ENCODE measurements around the gene NR3C2. TPM values are rescaled to one million over a fixed set of nuclear protein-coding genes. Genes with fewer than 3 reads are reported as not detected.

Gene NR3C2
- total RNA-seq, 1 donor from 2014 or later = 25.9 TPM

DNA sequence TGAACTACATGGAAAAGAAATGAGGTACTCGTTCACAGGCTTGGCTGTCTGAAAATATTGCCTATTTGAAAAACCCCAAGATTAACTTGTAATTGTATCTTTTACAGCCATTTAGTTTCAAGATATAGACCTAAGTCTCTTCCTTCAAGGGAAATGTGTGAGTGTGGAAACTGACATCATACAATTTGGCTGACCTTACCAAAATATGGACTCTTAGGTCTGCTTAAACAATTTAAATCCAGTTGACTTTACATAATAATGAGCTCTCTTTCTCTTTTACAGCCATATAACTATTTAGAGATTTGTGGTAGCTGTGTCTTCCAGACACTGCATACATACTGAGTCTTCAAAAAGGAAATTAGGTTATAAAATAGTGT lies 186.9 kb downstream of the NR3C2 start:
- intact Hi-C loops (cut with DNase I) = no loop called here
- no peaks in the 10 kb centered on the region for H3K4me1 ChIP-seq
- no peaks in the 10 kb centered on the region for H3K36me3 ChIP-seq
- DNase-seq (no peak), ATAC-seq (no peak)
- TF ChIP-seq, protein P1, sequence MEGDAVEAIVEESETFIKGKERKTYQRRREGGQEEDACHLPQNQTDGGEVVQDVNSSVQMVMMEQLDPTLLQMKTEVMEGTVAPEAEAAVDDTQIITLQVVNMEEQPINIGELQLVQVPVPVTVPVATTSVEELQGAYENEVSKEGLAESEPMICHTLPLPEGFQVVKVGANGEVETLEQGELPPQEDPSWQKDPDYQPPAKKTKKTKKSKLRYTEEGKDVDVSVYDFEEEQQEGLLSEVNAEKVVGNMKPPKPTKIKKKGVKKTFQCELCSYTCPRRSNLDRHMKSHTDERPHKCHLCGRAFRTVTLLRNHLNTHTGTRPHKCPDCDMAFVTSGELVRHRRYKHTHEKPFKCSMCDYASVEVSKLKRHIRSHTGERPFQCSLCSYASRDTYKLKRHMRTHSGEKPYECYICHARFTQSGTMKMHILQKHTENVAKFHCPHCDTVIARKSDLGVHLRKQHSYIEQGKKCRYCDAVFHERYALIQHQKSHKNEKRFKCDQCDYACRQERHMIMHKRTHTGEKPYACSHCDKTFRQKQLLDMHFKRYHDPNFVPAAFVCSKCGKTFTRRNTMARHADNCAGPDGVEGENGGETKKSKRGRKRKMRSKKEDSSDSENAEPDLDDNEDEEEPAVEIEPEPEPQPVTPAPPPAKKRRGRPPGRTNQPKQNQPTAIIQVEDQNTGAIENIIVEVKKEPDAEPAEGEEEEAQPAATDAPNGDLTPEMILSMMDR (IDR thresholded peaks at IDR 0.05) = no peak
- no peak overlapping the region for H3K4me3 ChIP-seq
- H3K27me3 ChIP-seq = no peaks in the 10 kb centered on the region
- H3K9me3 ChIP-seq = no peaks in the 10 kb centered on the region
- H3K27ac ChIP-seq = no peak overlapping the region

DNA sequence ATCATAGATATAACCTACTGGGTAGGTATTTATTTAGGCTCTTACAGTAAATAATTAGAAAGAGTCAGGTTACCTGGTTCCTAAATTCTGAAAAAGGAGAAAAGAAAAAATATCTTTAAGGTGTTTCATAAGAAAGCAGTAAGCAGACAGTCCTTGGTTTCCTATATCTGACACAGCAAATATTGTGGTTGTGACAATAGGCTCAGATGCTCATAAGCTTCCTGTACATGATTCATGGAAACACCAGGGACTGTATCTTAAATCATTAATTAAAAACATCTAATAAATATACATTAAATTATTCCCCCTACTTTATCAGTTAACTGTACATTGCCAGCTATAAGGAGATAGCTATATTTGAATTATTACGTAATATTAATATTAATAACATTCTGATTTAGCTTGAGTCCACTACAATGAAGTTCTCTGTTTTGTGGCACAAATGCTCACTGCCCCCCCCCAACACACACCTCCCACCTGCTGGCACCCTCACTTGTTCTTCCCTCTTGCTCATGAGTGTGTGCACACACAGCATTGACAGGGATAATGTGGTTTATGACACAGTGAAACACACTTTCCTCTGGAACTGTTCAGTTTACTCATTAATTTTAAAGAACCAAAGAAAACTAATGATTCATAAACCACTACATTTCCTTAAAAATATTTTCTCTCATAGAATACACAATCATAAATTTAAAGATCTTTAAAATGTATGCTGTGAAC lies 187.4 kb downstream of the NR3C2 start:
- no peaks in the 10 kb centered on the region for H3K9me3 ChIP-seq
- H3K27ac ChIP-seq = no peak overlapping the region
- intact Hi-C loops (cut with DNase I) = no loop called here
- H3K27me3 ChIP-seq = no peaks in the 10 kb centered on the region
- TF ChIP-seq, protein P1 (IDR thresholded peaks at IDR 0.05) = no peak
- H3K4me3 ChIP-seq = no peak overlapping the region
- DNase-seq (no peak), ATAC-seq (no peak)
- no peaks in the 10 kb centered on the region for H3K36me3 ChIP-seq
- no peaks in the 10 kb centered on the region for H3K4me1 ChIP-seq

DNA sequence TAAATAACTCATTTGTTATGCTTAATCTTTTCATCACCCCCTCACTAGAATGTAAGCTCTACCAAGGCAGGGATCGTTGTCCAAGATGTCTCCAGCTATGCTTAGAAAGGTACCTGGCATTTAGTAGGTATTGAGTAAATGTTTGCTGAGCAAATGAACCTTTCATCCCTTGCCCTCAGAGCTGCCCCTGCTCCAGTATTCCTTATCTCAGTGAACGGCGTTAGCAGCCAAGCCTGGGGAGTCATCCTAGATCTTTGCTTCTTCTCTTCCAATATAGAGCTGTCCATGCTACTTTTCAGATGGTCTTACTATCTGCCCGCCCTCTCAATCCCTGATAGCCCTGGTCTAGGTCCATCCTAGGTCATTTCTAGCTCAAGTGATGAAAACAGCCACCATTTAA lies 188.4 kb downstream of the NR3C2 start:
- DNase-seq (no peak), ATAC-seq (no peak)
- no peaks in the 10 kb centered on the region for H3K27me3 ChIP-seq
- H3K9me3 ChIP-seq = no peaks in the 10 kb centered on the region
- TF ChIP-seq, protein P1 (IDR thresholded peaks at IDR 0.05) = no peak
- H3K36me3 ChIP-seq = no peaks in the 10 kb centered on the region
- no peak overlapping the region for H3K27ac ChIP-seq
- no peak overlapping the region for H3K4me3 ChIP-seq
- H3K4me1 ChIP-seq = no peaks in the 10 kb centered on the region
- intact Hi-C loops (cut with DNase I) = no loop called here

DNA sequence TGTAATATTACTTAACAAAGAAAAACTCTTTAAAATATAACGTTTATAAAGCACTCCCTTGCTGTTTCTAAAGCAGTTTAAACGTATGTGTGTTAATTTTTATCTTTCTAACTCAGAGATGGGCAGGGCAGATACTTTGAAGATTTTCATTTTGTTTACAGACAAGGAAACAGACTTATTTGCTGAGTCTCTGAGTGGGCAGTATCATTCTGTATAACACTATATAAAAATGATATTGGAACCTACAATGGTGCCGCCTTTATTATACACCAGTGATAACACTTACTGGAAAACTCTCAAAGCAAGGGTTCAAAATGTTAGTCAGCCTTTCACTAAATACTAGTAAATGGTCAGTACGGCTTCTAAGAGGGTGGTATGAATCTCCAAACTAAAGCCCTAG lies 193.4 kb downstream of the NR3C2 start:
- Histone ChIP-seq H3K9me3 (no peaks in the 10 kb centered on the region), H3K4me3 (no peak overlapping the region), H3K36me3 (no peaks in the 10 kb centered on the region), H3K27ac (no peak overlapping the region), H3K27me3 (no peaks in the 10 kb centered on the region), H3K4me1 (no peaks in the 10 kb centered on the region)
- ATAC-seq = no peak
- no peak for DNase-seq
- TF ChIP-seq, protein P1 (IDR thresholded peaks at IDR 0.05) = no peak
- intact Hi-C loops (cut with DNase I) = no loop called here

DNA sequence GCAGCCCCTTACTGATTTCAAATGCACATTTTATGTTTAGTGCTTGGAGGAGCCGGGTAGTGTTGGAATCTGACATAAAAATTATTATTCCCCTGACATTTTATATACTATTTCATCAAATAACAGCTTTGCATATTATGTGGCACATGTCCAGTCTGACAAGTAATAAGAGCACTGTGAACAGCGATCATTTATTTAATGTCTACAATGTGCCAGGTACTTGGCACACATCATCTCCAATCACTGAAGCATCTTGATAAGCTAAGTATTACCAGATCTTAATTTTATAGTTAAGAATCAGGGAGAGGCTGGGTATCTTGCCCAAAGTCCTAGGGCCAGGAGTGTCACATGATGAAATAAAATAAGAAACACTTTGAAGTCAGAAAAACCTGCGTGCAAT lies 197.2 kb downstream of the NR3C2 start:
- intact Hi-C loops (cut with DNase I) = no loop called here
- Histone ChIP-seq H3K27ac (no peak overlapping the region), H3K27me3 (no peaks in the 10 kb centered on the region), H3K4me3 (no peak overlapping the region), H3K9me3 (no peaks in the 10 kb centered on the region), H3K36me3 (no peaks in the 10 kb centered on the region), H3K4me1 (no peaks in the 10 kb centered on the region)
- TF ChIP-seq, protein P1 (IDR thresholded peaks at IDR 0.05) = no peak
- ATAC-seq (no peak), DNase-seq (no peak)

DNA sequence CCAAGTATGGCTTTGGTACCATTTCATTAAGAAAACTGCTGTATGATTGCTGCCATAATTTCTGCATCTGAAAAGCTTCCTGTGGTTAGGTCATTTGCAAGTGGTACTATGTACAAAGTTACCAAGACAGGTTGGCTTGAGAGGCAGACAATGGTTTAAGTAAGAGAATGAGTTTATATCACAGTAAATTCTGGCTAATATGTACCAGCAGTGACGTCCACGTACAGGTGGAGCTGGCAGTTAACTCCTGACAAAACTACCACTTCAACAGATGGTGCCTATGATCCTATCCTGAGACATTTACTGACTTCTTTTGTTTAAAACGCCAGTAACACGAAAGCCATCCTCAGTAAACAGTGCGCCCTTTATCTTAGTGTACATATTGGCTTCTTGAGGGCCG lies 198.4 kb downstream of the NR3C2 start:
- no peak for ATAC-seq
- Histone ChIP-seq H3K4me3 (no peak overlapping the region), H3K9me3 (no peaks in the 10 kb centered on the region), H3K36me3 (no peaks in the 10 kb centered on the region), H3K27ac (no peak overlapping the region), H3K4me1 (no peaks in the 10 kb centered on the region), H3K27me3 (no peaks in the 10 kb centered on the region)
- intact Hi-C loops (cut with DNase I) = no loop called here
- no peak for DNase-seq
- TF ChIP-seq, protein P1 (IDR thresholded peaks at IDR 0.05) = no peak
